A549 (cell line): ENCODE results near the gene ABCC4.

Source experiments
- BHLHE40 ChIP-seq: IDR thresholded peaks from 2 replicates; pipeline ENCODE4 v1.6.1; 2012; ENCODE audit warnings: low read depth, low read length, inconsistent platforms
- CHD4 ChIP-seq: fragments of 200-600 bp; sonication (generic); IDR thresholded peaks from 2 replicates; pipeline ENCODE4 v1.6.1; 2016; ENCODE audit warnings: antibody characterized with exemption, mild to moderate bottlenecking, borderline replicate concordance
- EP300 ChIP-seq, 2 experiments: fragments of >200 bp; sonication (Bioruptor Twin); formaldehyde crosslinking; IDR thresholded peaks; 2 replicates in 1 of 2; 3 replicates in 1 of 2; pipeline ENCODE4 v1.6.1; 2016 to 2017
- HOXB13 ChIP-seq: fragments of 250-450 bp; sonication (Bioruptor Pico); IDR thresholded peaks from 2 replicates; pipeline ENCODE4 v1.5.0; 2020; ENCODE audit warnings: low read depth, mild to moderate bottlenecking, moderate library complexity
- MAX ChIP-seq: IDR thresholded peaks from 2 replicates; pipeline ENCODE4 v1.6.1; 2012
- MAZ ChIP-seq: fragments of 150-350 bp; IDR thresholded peaks from 2 replicates; pipeline ENCODE4 v1.6.1; 2014; ENCODE audit warnings: antibody characterized with exemption, low read depth, low read length, borderline replicate concordance
- NPAS2 ChIP-seq: fragments of 250-450 bp; sonication (Bioruptor Pico); IDR thresholded peaks from 2 replicates; pipeline ENCODE4 v1.8.0; 2022; ENCODE audit warnings: mild to moderate bottlenecking, moderate library complexity, borderline replicate concordance
- POLR2A ChIP-seq: IDR thresholded peaks from 2 replicates; pipeline ENCODE4 v1.6.1; 2012; ENCODE audit warnings: mild to moderate bottlenecking, low read length
- SMC3 ChIP-seq: fragments of >200 bp; sonication (Bioruptor Twin); formaldehyde crosslinking; IDR thresholded peaks from 3 replicates; pipeline ENCODE4 v1.6.1; 2018; ENCODE audit warnings: inconsistent platforms
- SREBF2 ChIP-seq: fragments of 450-650 bp; IDR thresholded peaks from 2 replicates; pipeline ENCODE4 v1.6.1; 2014; ENCODE audit warnings: mild to moderate bottlenecking, moderate library complexity
- USF2 ChIP-seq: fragments of 450-650 bp; IDR thresholded peaks from 2 replicates; pipeline ENCODE4 v1.6.1; 2014; ENCODE audit warnings: antibody characterized with exemption
- ZC3H11A ChIP-seq: fragments of 450-650 bp; IDR thresholded peaks from 2 replicates; pipeline ENCODE4 v1.6.1; 2014; ENCODE audit warnings: antibody characterized with exemption, mild to moderate bottlenecking
- TF ChIP-seq, protein P1 (sequence below): fragments of >200 bp; sonication (Bioruptor Twin); formaldehyde crosslinking; IDR thresholded peaks from 3 replicates; pipeline ENCODE4 v1.5.1; 2016

GRCh38 chr13:95296326-95296925 is 4.8 kb downstream of the ABCC4 start:
- TF ChIP-seq USF2 (no peak), SMC3 (peak; percentile 58; the same call in 2 of the 3 replicates), NPAS2 (CRISPR knock-in tag) (no peak), EP300 (IDR thresholded peaks at IDR 0.05) (no peak), MAX (no peak), POLR2A (no peak), ZC3H11A (no peak), BHLHE40 (no peak), HOXB13 (CRISPR knock-in tag) (no peak), MAZ (no peak), SREBF2 (no peak), CHD4 (no peak)
- TF ChIP-seq, protein P1, sequence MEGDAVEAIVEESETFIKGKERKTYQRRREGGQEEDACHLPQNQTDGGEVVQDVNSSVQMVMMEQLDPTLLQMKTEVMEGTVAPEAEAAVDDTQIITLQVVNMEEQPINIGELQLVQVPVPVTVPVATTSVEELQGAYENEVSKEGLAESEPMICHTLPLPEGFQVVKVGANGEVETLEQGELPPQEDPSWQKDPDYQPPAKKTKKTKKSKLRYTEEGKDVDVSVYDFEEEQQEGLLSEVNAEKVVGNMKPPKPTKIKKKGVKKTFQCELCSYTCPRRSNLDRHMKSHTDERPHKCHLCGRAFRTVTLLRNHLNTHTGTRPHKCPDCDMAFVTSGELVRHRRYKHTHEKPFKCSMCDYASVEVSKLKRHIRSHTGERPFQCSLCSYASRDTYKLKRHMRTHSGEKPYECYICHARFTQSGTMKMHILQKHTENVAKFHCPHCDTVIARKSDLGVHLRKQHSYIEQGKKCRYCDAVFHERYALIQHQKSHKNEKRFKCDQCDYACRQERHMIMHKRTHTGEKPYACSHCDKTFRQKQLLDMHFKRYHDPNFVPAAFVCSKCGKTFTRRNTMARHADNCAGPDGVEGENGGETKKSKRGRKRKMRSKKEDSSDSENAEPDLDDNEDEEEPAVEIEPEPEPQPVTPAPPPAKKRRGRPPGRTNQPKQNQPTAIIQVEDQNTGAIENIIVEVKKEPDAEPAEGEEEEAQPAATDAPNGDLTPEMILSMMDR: peak; percentile 55
